Measurements from ENCODE around the gene IQCF5. TPM values are rescaled to one million over a fixed set of nuclear protein-coding genes. Genes with fewer than 3 reads are reported as not detected.

The IQCF5 gene
- total RNA-seq, result not detected in 2 replicates

DNA sequence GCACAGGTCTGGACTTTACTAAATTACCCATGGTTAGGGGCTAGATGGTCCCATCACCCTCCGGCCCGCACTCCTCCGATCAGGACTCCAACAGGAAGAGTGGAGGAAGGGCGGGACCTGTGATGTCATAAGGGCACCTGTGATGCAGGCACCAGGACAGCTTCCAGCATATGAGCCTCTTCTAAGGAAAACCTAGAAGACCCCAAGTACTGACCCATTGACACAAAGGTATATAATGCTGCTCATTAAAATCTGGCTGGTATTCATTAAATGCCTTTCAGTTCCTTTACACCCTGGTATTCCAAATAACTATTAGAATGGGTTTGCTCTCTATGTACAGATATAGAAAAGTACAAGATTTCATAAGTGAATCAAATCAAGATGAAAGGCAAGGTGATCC is at the start of gene IQCF5:
TSS of gene IQCF5 (minus strand) at position 101 of the 400 bp plus-strand sequence. CDS start at position 31, 70 bp downstream.

DNA sequence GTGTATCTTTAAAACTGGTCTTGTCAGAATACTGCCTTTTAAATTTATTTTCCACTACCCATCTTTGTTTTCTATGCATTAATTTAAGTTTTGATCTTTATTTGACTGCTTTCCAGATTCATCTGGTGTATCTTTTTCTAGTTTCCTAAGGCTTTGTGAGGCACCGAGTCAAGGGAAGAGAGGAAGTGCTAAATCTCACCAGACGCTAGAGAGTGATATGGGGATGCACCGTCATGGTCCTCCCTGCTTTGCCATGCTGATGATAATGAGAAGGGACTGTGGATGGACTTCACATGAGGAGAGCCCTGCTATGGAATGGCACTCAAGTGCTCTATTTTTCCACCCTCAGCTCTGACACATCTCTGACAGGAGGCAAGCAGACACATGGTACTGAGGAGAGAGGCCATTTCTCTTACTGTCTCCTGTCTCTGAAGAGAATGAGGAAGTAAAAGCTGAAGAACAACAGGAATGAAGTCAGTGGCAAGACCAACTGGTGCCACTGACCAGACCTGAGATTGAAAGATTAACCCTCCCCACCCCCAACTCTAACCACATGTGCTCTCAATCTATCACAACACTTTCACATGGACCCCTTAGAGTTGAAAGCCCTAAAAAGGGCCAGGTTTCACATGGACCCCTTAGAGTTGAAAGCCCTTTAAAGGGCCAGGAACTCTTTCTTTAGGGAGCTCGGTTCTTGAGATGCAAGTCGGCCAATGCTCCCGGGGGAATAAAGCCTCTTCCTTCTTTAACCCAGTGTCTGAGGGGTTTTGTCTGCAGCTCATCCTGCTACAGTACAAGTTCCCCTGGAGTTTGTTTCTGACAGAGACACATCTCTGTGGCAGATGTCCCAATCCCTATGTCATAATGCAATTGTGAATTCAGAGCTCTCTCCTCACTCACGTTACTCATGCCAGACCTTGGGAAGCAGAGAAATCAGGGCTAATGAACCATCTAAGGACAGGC is 14.4 kb downstream of the IQCF5 start, which contains the start of gene IQCF2:
TSS of gene IQCF2 (plus strand) at position 913 of the 963 bp plus-strand sequence. CDS start 52 bp downstream, outside the sequence.

Other genes with a start within 250 kb of the IQCF5 start
- gene TEX264, start 204.3 kb downstream of the IQCF5 start, total RNA-seq, result 41.2 and 50.9 TPM in 2 replicates
- gene GRM2, start 168.5 kb downstream of the IQCF5 start, total RNA-seq, result under 0.01 TPM in 1 of 2 replicates, not detected in the other
- not detected in 2 replicates for gene IQCF6, start 96.4 kb downstream of the IQCF5 start, total RNA-seq
- not detected in 2 replicates for gene IQCF2, start 14.0 kb downstream of the IQCF5 start, total RNA-seq
- gene IQCF1, start 27.8 kb upstream of the IQCF5 start, total RNA-seq, result not detected in 2 replicates
- 28.4 and 42.2 TPM in 2 replicates for gene RRP9, start 66.3 kb upstream of the IQCF5 start, total RNA-seq
- 20.1 and 23.6 TPM in 2 replicates for gene PARP3, start 66.8 kb upstream of the IQCF5 start, total RNA-seq
- under 0.01 and 0.09 TPM in 2 replicates for gene GPR62, start 79.8 kb upstream of the IQCF5 start, total RNA-seq
- 27.9 and 29.8 TPM in 2 replicates for gene PCBP4, start 91.9 kb upstream of the IQCF5 start, total RNA-seq
- gene ABHD14B, start 98.4 kb upstream of the IQCF5 start, total RNA-seq, result 17.5 and 20.3 TPM in 2 replicates
- 8.7 and 10.2 TPM in 2 replicates for gene ABHD14A, start 99.5 kb upstream of the IQCF5 start, total RNA-seq
- 28.7 and 37.9 TPM in 2 replicates for gene ACY1, start 107.9 kb upstream of the IQCF5 start, total RNA-seq
- gene RPL29, start 120.3 kb upstream of the IQCF5 start, total RNA-seq, result 1,499 and 1,836 TPM in 2 replicates
- 4.1 and 5.8 TPM in 2 replicates for gene DUSP7, start 181.0 kb upstream of the IQCF5 start, total RNA-seq